B cell (primary cell): ENCODE results near the gene DDOST.

Source experiments
- CTCF ChIP-seq: fragments of 200-600 bp; IDR thresholded peaks from one replicate; pipeline ENCODE4 v1.8.0; 2022; ENCODE audit warnings: antibody characterized with exemption, mild to moderate bottlenecking
- EZH2 ChIP-seq: IDR thresholded peaks from 2 replicates; pipeline ENCODE4 v1.6.1; 2012; ENCODE audit warnings: borderline replicate concordance, low read depth, mild to moderate bottlenecking, moderate library complexity, low read length; ENCODE audit not compliant: insufficient read depth, poor library complexity, severe bottlenecking

- TF ChIP-seq CTCF (no peak), EZH2 (no peak)
Measured at GRCh38 chr1:20684651-20685050, 23.5 kb upstream of the DDOST start.
